Nephron progenitor cell (in vitro differentiated cells): Measurements from ENCODE around the gene PLCB3.

ENCODE experiments used
- DNase-seq: peaks from one replicate; pipeline ENCODE4 v3.0.0; 2021
- H3K27ac Mint-ChIP-seq: 2 replicates; pipeline ENCODE4 v1.8.0; 2021; ENCODE audit warnings: mild to moderate bottlenecking, moderate library complexity, mixed read lengths
- H3K27me3 Mint-ChIP-seq: 2 replicates; pipeline ENCODE4 v1.8.0; 2021; ENCODE audit warnings: mild to moderate bottlenecking, low read depth, mixed read lengths; ENCODE audit not compliant: poor library complexity
- H3K36me3 Mint-ChIP-seq: 2 replicates; pipeline ENCODE4 v1.8.0; 2021; ENCODE audit warnings: low read depth, mixed read lengths
- H3K4me1 Mint-ChIP-seq: 2 replicates; pipeline ENCODE4 v1.8.0; 2021; ENCODE audit warnings: mixed read lengths
- H3K4me3 Mint-ChIP-seq: 2 replicates; pipeline ENCODE4 v1.8.0; 2021; ENCODE audit warnings: mild to moderate bottlenecking, moderate library complexity, mixed read lengths
- H3K9me3 Mint-ChIP-seq: 2 replicates; pipeline ENCODE4 v1.8.0; 2021; ENCODE audit warnings: mild to moderate bottlenecking, moderate library complexity, mixed read lengths
- CTCF ChIP-seq: fragments of 200-600 bp; sonication (generic); IDR thresholded peaks from 2 replicates; pipeline ENCODE4 v1.5.0; 2021; ENCODE audit warnings: antibody characterized with exemption

Gene PLCB3

DNA sequence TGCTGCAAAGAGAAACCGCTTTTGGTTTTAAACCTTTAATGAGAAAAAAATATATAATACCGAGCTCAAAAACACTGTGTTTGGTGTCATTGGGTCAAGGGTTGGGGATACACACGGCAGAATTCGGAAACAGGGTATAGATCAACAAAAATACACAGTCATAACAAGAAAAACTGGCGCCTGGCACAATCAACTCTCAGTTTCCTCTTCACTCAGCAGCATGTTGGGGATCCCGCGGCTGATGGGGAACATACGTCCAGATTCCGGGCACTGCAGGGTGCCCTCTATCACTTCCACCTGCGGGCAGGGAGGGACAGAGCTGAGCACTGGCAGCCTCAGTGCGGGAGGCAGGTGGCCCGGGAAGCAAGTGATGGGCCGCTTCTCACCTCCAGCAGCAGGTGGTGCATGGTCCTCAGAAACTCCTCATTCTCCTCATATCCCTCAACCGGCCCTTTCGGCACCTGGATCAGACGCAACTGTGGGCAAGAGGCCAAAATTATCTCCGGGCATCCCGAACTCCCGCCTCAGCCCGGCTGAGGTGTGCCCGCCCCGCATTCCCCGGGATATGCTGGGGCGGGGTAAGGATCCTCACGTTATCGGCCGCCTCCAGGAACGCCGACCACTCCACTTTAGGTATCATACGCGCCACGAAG, 65.5 kb downstream of the PLCB3 start:
- Mint-ChIP-seq H3K27ac (peak overlapping the region; percentile 100), H3K27me3 (no peaks in the 10 kb centered on the region)

DNA sequence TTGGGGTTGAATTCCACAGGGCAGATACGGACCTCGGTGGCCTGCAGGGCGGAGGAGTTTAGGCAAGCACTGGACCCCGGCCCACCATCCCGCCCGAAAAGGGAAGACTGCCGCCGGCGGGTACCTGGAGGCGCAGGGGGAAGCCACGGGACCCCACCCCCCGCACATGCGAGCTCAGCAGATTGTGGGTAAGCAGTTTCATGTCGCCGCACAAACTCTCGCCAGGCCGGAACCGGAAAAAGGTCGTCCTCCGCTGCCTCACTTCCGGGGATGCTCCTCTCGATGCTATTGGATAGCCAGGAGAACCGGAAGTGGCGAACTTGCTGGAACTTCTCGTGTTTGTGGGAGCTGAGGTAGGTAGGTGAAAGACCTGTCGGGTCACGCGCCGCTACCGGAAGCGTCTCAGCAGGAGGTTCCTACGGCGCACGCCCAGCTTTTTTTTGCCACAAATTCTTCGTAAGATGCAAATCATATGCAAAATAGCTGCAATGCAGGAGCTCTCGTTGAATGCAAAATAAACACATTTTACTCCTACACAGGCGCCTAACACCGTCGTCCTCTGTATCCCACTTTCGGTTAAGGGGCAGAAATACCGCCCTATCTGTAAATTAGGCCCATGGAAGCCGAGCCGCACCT, 66.1 kb downstream of the PLCB3 start, which contains the start of gene TRMT112:
TSS of gene TRMT112 (minus strand) at position 235 of the 636 bp plus-strand sequence. CDS start at position 202, 33 bp downstream.
- no peaks in the 10 kb centered on the region for H3K27me3 Mint-ChIP-seq
- peaks cover 16% of the 10 kb centered on the region for H3K36me3 Mint-ChIP-seq
- peaks cover 35% of the 10 kb centered on the region for H3K4me1 Mint-ChIP-seq
- H3K4me3 Mint-ChIP-seq = peak within 1 kb of the TSS; percentile 94
- no peaks in the 10 kb centered on the region for H3K9me3 Mint-ChIP-seq
- peak; percentile 85 for DNase-seq
- H3K27ac Mint-ChIP-seq = peak within 1 kb of the TSS; percentile 100
- TF ChIP-seq CTCF = no peak

More for the DNA sequence above, 65.5 kb downstream of the PLCB3 start:
- peaks cover 16% of the 10 kb centered on the region for H3K36me3 Mint-ChIP-seq
- no peaks in the 10 kb centered on the region for H3K9me3 Mint-ChIP-seq
- DNase-seq = no peak
- H3K4me1 Mint-ChIP-seq = peaks cover 32% of the 10 kb centered on the region
- peak overlapping the region; percentile 94 for H3K4me3 Mint-ChIP-seq
- no peak for TF ChIP-seq CTCF

DNA sequence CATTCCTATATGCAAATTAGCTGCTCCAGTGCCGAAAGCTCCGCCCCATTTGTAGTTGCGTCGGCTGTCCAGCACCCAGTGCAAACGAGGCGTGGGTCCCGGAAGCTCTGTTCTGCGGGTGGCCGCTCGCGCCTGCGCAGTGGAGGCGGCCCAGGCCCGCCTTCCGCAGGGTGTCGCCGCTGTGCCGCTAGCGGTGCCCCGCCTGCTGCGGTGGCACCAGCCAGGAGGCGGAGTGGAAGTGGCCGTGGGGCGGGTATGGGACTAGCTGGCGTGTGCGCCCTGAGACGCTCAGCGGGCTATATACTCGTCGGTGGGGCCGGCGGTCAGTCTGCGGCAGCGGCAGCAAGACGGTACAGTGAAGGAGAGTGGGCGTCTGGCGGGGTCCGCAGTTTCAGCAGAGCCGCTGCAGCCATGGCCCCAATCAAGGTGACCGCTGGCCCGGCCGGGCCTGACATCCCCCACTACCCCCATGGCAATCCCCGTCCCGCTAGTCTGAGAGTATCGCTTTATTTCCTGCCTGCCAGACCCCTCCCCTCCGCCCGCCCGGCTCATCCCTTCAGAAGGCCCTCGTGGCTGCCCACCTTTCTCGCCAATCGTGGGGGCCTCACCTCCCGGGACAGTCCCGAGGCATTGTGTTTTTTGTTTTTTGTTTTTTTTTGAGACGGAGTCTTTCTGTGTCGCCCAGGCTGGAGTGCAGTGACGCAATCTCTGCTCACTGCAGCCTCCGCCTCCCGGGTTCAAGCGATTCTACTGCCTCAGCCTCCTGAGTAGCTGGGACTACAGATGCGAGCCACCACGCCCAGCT, 66.8 kb downstream of the PLCB3 start, which contains the start of gene PRDX5:
TSS of gene PRDX5 (plus strand) at position 161 of the 805 bp plus-strand sequence. CDS start at position 256, 95 bp downstream.
- Mint-ChIP-seq H3K27me3 (no peaks in the 10 kb centered on the region), H3K36me3 (peaks cover 16% of the 10 kb centered on the region)
- peak; percentile 91 for DNase-seq

More for the DNA sequence above, 66.8 kb downstream of the PLCB3 start, which contains the start of gene PRDX5:
- H3K4me3 Mint-ChIP-seq = peak within 1 kb of the TSS; percentile 94
- no peaks in the 10 kb centered on the region for H3K9me3 Mint-ChIP-seq
- peak within 1 kb of the TSS; percentile 100 for H3K27ac Mint-ChIP-seq
- H3K4me1 Mint-ChIP-seq = peaks cover 41% of the 10 kb centered on the region
- TF ChIP-seq CTCF = no peak
